Thyroid gland (tissue), 4 donors: ENCODE data around the gene CIITA.

Source experiments
- POLR2A ChIP-seq, 2 donors: fragments of 450-650 bp; IDR thresholded peaks; one replicate each; pipeline ENCODE4 v1.6.1; 2017; ENCODE audit warnings: antibody characterized with exemption in 2 of 2, mild to moderate bottlenecking in 2 of 2, moderate library complexity in 1 of 2
- TF ChIP-seq, protein P1 (sequence below), 6 experiments: fragments of 200-600 bp in 3 of 6; fragments of 450-650 bp in 3 of 6; sonication (generic) in 3 of 6; IDR thresholded peaks; one replicate each; pipeline ENCODE4 v1.5.1; 2016 to 2019; ENCODE audit warnings: antibody characterized with exemption in 6 of 6, mild to moderate bottlenecking in 2 of 6, inconsistent platforms in 1 of 6, moderate library complexity in 1 of 6

DNA sequence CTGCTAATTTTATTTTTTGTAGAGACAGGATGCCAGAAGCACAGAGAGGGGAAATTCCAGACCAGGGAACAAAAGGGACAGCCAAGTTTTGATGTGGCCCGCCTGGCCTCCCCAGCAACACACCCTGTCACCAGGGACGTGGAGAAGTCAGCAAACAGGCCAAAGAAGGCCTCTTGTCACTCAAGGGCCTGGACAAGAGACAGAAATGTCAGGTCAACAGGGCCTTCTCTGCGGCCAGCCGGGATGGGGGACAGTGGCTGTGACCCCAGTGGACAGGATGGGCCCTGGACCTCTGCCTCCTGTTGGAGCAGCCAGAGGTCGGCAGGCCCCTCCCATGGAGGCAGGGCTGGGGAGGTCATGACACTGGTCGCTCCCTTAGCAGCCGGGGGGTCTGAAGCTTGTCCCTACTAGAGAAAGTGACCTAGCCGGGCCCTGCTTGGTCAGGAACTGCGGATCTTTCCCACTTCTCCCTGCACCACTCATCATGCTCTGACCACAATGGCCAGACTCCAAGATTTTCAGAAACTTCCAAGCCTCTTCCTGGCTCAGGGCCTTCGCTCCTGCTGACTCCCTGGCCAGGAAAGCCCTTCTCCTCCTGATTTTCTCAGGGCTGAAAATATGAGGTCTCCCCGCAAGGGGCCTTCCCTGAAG is 49.2 kb upstream of the CIITA start:
- TF ChIP-seq, protein P1, sequence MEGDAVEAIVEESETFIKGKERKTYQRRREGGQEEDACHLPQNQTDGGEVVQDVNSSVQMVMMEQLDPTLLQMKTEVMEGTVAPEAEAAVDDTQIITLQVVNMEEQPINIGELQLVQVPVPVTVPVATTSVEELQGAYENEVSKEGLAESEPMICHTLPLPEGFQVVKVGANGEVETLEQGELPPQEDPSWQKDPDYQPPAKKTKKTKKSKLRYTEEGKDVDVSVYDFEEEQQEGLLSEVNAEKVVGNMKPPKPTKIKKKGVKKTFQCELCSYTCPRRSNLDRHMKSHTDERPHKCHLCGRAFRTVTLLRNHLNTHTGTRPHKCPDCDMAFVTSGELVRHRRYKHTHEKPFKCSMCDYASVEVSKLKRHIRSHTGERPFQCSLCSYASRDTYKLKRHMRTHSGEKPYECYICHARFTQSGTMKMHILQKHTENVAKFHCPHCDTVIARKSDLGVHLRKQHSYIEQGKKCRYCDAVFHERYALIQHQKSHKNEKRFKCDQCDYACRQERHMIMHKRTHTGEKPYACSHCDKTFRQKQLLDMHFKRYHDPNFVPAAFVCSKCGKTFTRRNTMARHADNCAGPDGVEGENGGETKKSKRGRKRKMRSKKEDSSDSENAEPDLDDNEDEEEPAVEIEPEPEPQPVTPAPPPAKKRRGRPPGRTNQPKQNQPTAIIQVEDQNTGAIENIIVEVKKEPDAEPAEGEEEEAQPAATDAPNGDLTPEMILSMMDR (IDR thresholded peaks at IDR 0.05), result no peak
- TF ChIP-seq POLR2A (IDR thresholded peaks at IDR 0.05), result peak in 1 of 2 donors; percentile 24
